HepG2 (cell line): Measurements from ENCODE around the gene PDZD7. TPM values are rescaled to one million over a fixed set of nuclear protein-coding genes. Genes with fewer than 3 reads are reported as not detected.
A peak's percentile ranks its signal among the peaks of the same experiment; 100 is the strongest.

Experiments
- BHLHE40 ChIP-seq: IDR thresholded peaks from 2 replicates; pipeline ENCODE4 v1.6.1; 2011; ENCODE audit warnings: low read length, improper control_type of control experiment
- DRAP1 ChIP-seq: IDR thresholded peaks from 2 replicates; pipeline ENCODE4 v1.6.1; 2016; ENCODE audit warnings: missing genetic modification reagents, missing compliant biosample characterization
- HNRNPL ChIP-seq: fragments of 200-400 bp; formaldehyde crosslinking; IDR thresholded peaks from 2 replicates; pipeline ENCODE4 v1.6.1; 2017; ENCODE audit warnings: mild to moderate bottlenecking, low read depth, low read length
- KAT8 ChIP-seq: IDR thresholded peaks from 2 replicates; pipeline ENCODE4 v1.6.1; 2016; ENCODE audit warnings: missing genetic modification reagents, missing compliant biosample characterization
- MYPOP ChIP-seq: sonication (generic); formaldehyde crosslinking; IDR thresholded peaks from 2 replicates; pipeline ENCODE4 v1.8.1; 2023; ENCODE audit warnings: mild to moderate bottlenecking, moderate library complexity, missing genetic modification reagents
- NFATC3 ChIP-seq: sonication (generic); formaldehyde crosslinking; IDR thresholded peaks from 2 replicates; pipeline ENCODE4 v1.5.1; 2020; ENCODE audit warnings: mild to moderate bottlenecking, missing genetic modification reagents
- RAD21 ChIP-seq: fragments of 450-650 bp; formaldehyde crosslinking; IDR thresholded peaks from 2 replicates; pipeline ENCODE4 v1.5.0; 2020; ENCODE audit warnings: mild to moderate bottlenecking
- RNF2 ChIP-seq: fragments of 450-650 bp; conservative IDR thresholded peaks from 2 replicates; pipeline ENCODE4 v1.6.1; 2016; ENCODE audit warnings: low read depth
- SMAD3 ChIP-seq: sonication (generic); formaldehyde crosslinking; IDR thresholded peaks from 2 replicates; pipeline ENCODE4 v1.4.0; 2020; ENCODE audit warnings: missing genetic modification reagents
- THAP8 ChIP-seq: sonication (generic); formaldehyde crosslinking; IDR thresholded peaks from 2 replicates; pipeline ENCODE4 v1.5.1; 2020; ENCODE audit warnings: missing genetic modification reagents, mild to moderate bottlenecking, borderline replicate concordance
- ZBTB33 ChIP-seq: sonication (generic); formaldehyde crosslinking; IDR thresholded peaks from 2 replicates; pipeline ENCODE4 v1.4.0; 2020; ENCODE audit warnings: missing genetic modification reagents
- ZBTB49 ChIP-seq: sonication (generic); formaldehyde crosslinking; IDR thresholded peaks from 2 replicates; pipeline ENCODE4 v1.4.0; 2020; ENCODE audit warnings: missing genetic modification reagents, borderline replicate concordance
- ZGPAT ChIP-seq: IDR thresholded peaks from 2 replicates; pipeline ENCODE4 v1.6.1; 2016; ENCODE audit warnings: mild to moderate bottlenecking
- ZNF292 ChIP-seq: sonication (generic); formaldehyde crosslinking; IDR thresholded peaks from 2 replicates; pipeline ENCODE4 v1.8.1; 2022; ENCODE audit warnings: mild to moderate bottlenecking, low read depth, missing genetic modification reagents, borderline replicate concordance
- ZNF331 ChIP-seq: sonication (generic); formaldehyde crosslinking; IDR thresholded peaks from 2 replicates; pipeline ENCODE4 v1.4.0; 2020; ENCODE audit warnings: missing genetic modification reagents
- ZNF335 ChIP-seq: sonication (generic); formaldehyde crosslinking; IDR thresholded peaks from 2 replicates; pipeline ENCODE4 v1.4.0; 2020; ENCODE audit warnings: missing genetic modification reagents
- ZNF468 ChIP-seq: sonication (generic); formaldehyde crosslinking; IDR thresholded peaks from 2 replicates; pipeline ENCODE4 v1.8.0; 2022; ENCODE audit warnings: mild to moderate bottlenecking, moderate library complexity, missing genetic modification reagents
- ZNF567 ChIP-seq: sonication (generic); formaldehyde crosslinking; IDR thresholded peaks from 2 replicates; pipeline ENCODE4 v1.8.1; 2023; ENCODE audit warnings: mild to moderate bottlenecking, missing genetic modification reagents, borderline replicate concordance
- ZNF615 ChIP-seq: sonication (generic); formaldehyde crosslinking; IDR thresholded peaks from 2 replicates; pipeline ENCODE4 v1.5.0; 2020; ENCODE audit warnings: mild to moderate bottlenecking, missing genetic modification reagents, borderline replicate concordance
- ZNF672 ChIP-seq: sonication (generic); formaldehyde crosslinking; IDR thresholded peaks from 2 replicates; pipeline ENCODE4 v1.8.1; 2022; ENCODE audit warnings: missing genetic modification reagents
- polyA plus RNA-seq, 8 experiments: library from polyadenylated mRNA; depleted of rRNA in 3 of 8; stranded (reverse) in 7 of 8; unstranded in 1 of 8; fragments of >200 nt; fragmentation: Illumina TruSeq in 4 of 8; extraction: Trizol in 4 of 8; gene quantifications; 2 replicates each; pipeline versions ENCODE4 v1.2.1 to v1.2.3, GENCODE V29; 2011 to 2016; ENCODE audit warnings: low read depth in 4 of 8, missing spikeins in 1 of 8, mixed read lengths in 1 of 8; ENCODE audit not compliant: insufficient read depth in 1 of 8
- total RNA-seq, 5 experiments: library from RNA; depleted of rRNA; stranded (reverse); fragments of >200 nt; fragmentation: Illumina TruSeq; extraction: Trizol; gene quantifications; 2 replicates each; pipeline ENCODE4 v1.2.3, GENCODE V29; 2016; ENCODE audit warnings: low read depth in 1 of 5

PDZD7 gene
- total and polyA plus RNA-seq, 2 of the 13 experiments (the other 11 are each of a cell fraction or from before 2014, with no cell fraction given): 0.58 to 0.73 TPM

- TF ChIP-seq ZNF331: peak; percentile 53; the same call in 1 of the 2 replicates
- 0 out of 2 replicates have a peak, but pooled peaks have one; percentile 32 for TF ChIP-seq ZNF335 (CRISPR knock-in tag)
- peak; percentile 40; the same call in 1 of the 2 replicates for TF ChIP-seq ZGPAT (CRISPR knock-in tag)
- TF ChIP-seq THAP8 (CRISPR knock-in tag): no peak
- 0 out of 2 replicates have a peak, but pooled peaks have one; percentile 12 for TF ChIP-seq DRAP1 (CRISPR knock-in tag)
- TF ChIP-seq BHLHE40: peak; percentile 28; the same call in 1 of the 2 replicates
- 0 out of 2 replicates have a peak, but pooled peaks have one; percentile 16 for TF ChIP-seq MYPOP (CRISPR knock-in tag)
- 0 out of 2 replicates have a peak, but pooled peaks have one; percentile 15 for TF ChIP-seq ZNF292
- no peak for TF ChIP-seq ZNF672 (CRISPR knock-in tag)
- no peak for TF ChIP-seq RNF2
- 0 out of 2 replicates have a peak, but pooled peaks have one; percentile 60 for TF ChIP-seq ZNF615 (CRISPR knock-in tag)
- TF ChIP-seq ZNF468 (CRISPR knock-in tag): no peak
- TF ChIP-seq KAT8 (CRISPR knock-in tag): peak; percentile 27; the same call in 1 of the 2 replicates
- TF ChIP-seq ZBTB49 (CRISPR knock-in tag): 0 out of 2 replicates have a peak, but pooled peaks have one; percentile 8
- TF ChIP-seq ZNF567 (CRISPR knock-in tag): no peak
- TF ChIP-seq HNRNPL: peak; percentile 99
- TF ChIP-seq NFATC3: peak; percentile 82; the same call in 1 of the 2 replicates
- 0 out of 2 replicates have a peak, but pooled peaks have one; percentile 19 for TF ChIP-seq SMAD3 (CRISPR knock-in tag)
- peak; percentile 53; the same call in 1 of the 2 replicates for TF ChIP-seq ZBTB33 (CRISPR knock-in tag)
- peak; percentile 77 for TF ChIP-seq RAD21 (CRISPR knock-in tag)
Observed at GRCh38 chr10:101012525-101013364, 18.2 kb downstream of the PDZD7 start (continued).
